Measurements from ENCODE around the gene SMYD1. TPM values are rescaled to one million over a fixed set of nuclear protein-coding genes. Genes with fewer than 3 reads are reported as not detected.
A peak's percentile ranks its signal among the peaks of the same experiment; 100 is the strongest.

Gene SMYD1
- total RNA-seq, 1 donor from 2014 or later = 0.25 TPM

- H3K36me3 Mint-ChIP-seq (ENCODE audit: unreplicated experiment) = no peaks in the 10 kb centered on the region
- H3K27ac Mint-ChIP-seq (ENCODE audit: unreplicated experiment) = peak overlapping the region; percentile 49
- peaks cover 10% of the 10 kb centered on the region for H3K4me1 Mint-ChIP-seq (ENCODE audit: low read depth, unreplicated experiment)
- H3K27me3 Mint-ChIP-seq (ENCODE audit: unreplicated experiment) = peaks cover 2% of the 10 kb centered on the region
- TF ChIP-seq CTCF (IDR thresholded peaks at IDR 0.05; ENCODE audit: partially characterized antibody, unreplicated experiment) = no peak
- H3K9me3 Mint-ChIP-seq (ENCODE audit: unreplicated experiment) = peaks cover 2% of the 10 kb centered on the region
- H3K4me3 Mint-ChIP-seq (ENCODE audit: unreplicated experiment) = no peak overlapping the region
- no peak for DNase-seq
Observed at GRCh38 chr2:88081924-88082608, 14.4 kb downstream of the SMYD1 start.

DNA sequence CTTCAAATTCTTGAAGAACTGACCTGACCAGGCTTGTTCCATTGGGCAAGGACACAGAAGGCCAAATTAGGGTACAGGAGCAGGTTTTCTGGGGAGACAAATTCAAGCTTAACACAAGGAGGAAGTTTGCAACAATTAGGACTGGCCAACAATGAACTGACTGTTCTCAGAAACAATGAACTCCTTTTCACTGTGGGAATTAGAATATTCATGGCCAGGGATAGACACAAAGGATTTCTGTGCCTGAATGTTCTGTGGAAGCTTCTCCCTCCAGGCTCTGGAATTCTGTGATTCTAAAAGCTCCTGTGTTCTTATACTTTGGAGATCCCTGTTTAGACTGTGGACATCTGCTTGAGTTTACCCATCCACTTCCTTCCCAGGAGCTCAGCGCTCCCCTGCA is 15.2 kb downstream of the SMYD1 start:
- H3K36me3 Mint-ChIP-seq (ENCODE audit: unreplicated experiment) = no peaks in the 10 kb centered on the region
- no peak overlapping the region for H3K27ac Mint-ChIP-seq (ENCODE audit: unreplicated experiment)
- no peak for TF ChIP-seq CTCF (IDR thresholded peaks at IDR 0.05; ENCODE audit: partially characterized antibody, unreplicated experiment)
- H3K9me3 Mint-ChIP-seq (ENCODE audit: unreplicated experiment) = peaks cover 2% of the 10 kb centered on the region
- DNase-seq = no peak
- H3K4me3 Mint-ChIP-seq (ENCODE audit: unreplicated experiment) = no peak overlapping the region
- H3K4me1 Mint-ChIP-seq (ENCODE audit: low read depth, unreplicated experiment) = peaks cover 6% of the 10 kb centered on the region
- peaks cover 2% of the 10 kb centered on the region for H3K27me3 Mint-ChIP-seq (ENCODE audit: unreplicated experiment)

- TF ChIP-seq CTCF (IDR thresholded peaks at IDR 0.05; ENCODE audit: partially characterized antibody, unreplicated experiment) = no peak
- DNase-seq = no peak
- Mint-ChIP-seq H3K4me1 (ENCODE audit: low read depth, unreplicated experiment) (peaks cover 6% of the 10 kb centered on the region), H3K27me3 (ENCODE audit: unreplicated experiment) (peaks cover 2% of the 10 kb centered on the region), H3K4me3 (ENCODE audit: unreplicated experiment) (no peak overlapping the region), H3K36me3 (ENCODE audit: unreplicated experiment) (no peaks in the 10 kb centered on the region), H3K27ac (ENCODE audit: unreplicated experiment) (no peak overlapping the region), H3K9me3 (ENCODE audit: unreplicated experiment) (peaks cover 3% of the 10 kb centered on the region)
Observed at GRCh38 chr2:88085099-88085498, 17.5 kb downstream of the SMYD1 start.

DNA sequence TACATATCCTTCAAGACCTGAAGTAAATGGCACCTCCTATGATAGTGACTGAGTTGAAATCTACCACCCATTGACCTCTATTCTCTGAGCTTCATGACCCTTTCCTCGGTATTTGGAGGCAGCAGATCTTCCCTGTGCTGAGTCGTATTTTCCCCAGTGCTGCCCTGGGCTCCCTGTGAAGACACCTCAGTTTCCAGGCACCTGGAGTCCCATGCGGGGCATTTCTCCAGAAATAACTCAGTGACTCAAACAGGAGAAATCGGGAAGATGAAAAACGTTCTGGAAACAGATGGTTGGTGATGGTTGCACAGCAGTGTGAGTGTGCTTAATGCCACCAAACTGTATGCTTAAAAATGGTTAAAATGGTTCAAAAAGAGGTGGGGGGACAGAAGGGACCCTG is 18.0 kb downstream of the SMYD1 start:
- peaks cover 6% of the 10 kb centered on the region for H3K4me1 Mint-ChIP-seq (ENCODE audit: low read depth, unreplicated experiment)
- no peak overlapping the region for H3K4me3 Mint-ChIP-seq (ENCODE audit: unreplicated experiment)
- no peaks in the 10 kb centered on the region for H3K36me3 Mint-ChIP-seq (ENCODE audit: unreplicated experiment)
- peaks cover 2% of the 10 kb centered on the region for H3K27me3 Mint-ChIP-seq (ENCODE audit: unreplicated experiment)
- no peak for TF ChIP-seq CTCF (IDR thresholded peaks at IDR 0.05; ENCODE audit: partially characterized antibody, unreplicated experiment)
- H3K27ac Mint-ChIP-seq (ENCODE audit: unreplicated experiment) = no peak overlapping the region
- DNase-seq = no peak
- peaks cover 3% of the 10 kb centered on the region for H3K9me3 Mint-ChIP-seq (ENCODE audit: unreplicated experiment)

GRCh38 chr2:88086401-88086800 is 18.8 kb downstream of the SMYD1 start:
- peaks cover 2% of the 10 kb centered on the region for H3K27me3 Mint-ChIP-seq (ENCODE audit: unreplicated experiment)
- H3K4me3 Mint-ChIP-seq (ENCODE audit: unreplicated experiment) = no peak overlapping the region
- TF ChIP-seq CTCF (IDR thresholded peaks at IDR 0.05; ENCODE audit: partially characterized antibody, unreplicated experiment) = no peak
- DNase-seq = no peak
- H3K27ac Mint-ChIP-seq (ENCODE audit: unreplicated experiment) = no peak overlapping the region
- no peaks in the 10 kb centered on the region for H3K36me3 Mint-ChIP-seq (ENCODE audit: unreplicated experiment)
- H3K9me3 Mint-ChIP-seq (ENCODE audit: unreplicated experiment) = peaks cover 3% of the 10 kb centered on the region
- peaks cover 6% of the 10 kb centered on the region for H3K4me1 Mint-ChIP-seq (ENCODE audit: low read depth, unreplicated experiment)
